GM19467 (cell line): Measurements from ENCODE around the gene PCDHB9.
"Not testable (repeated sequence)": the region's sequence is repeated elsewhere in the genome, so short reads cannot be mapped to it uniquely, and the experiment has no call there.

Experiments
- ATAC-seq: cut with Tn5 transposase; IDR thresholded peaks from one replicate; pipeline ENCODE4 v1.9.1; 2021; ENCODE audit warnings: mild to moderate bottlenecking, moderate library complexity; ENCODE audit not compliant: unreplicated experiment

PCDHB9 gene

DNA sequence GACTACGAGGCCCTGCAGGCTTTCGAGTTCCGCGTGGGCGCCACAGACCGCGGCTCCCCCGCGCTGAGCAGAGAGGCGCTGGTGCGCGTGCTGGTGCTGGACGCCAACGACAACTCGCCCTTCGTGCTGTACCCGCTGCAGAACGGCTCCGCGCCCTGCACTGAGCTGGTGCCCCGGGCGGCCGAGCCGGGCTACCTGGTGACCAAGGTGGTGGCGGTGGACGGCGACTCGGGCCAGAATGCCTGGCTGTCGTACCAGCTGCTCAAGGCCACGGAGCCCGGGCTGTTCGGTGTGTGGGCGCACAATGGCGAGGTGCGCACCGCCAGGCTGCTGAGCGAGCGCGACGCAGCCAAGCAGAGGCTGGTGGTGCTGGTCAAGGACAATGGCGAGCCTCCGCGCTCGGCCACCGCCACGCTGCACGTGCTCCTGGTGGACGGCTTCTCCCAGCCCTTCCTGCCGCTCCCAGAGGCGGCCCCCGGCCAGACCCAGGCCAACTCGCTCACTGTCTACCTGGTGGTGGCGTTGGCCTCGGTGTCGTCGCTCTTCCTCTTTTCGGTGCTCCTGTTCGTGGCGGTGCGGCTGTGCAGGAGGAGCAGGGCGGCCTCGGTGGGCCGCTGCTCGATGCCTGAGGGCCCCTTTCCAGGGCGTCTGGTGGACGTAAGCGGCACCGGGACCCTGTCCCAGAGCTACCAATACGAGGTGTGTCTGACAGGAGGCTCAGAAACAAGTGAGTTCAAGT, 2.7 kb upstream of the PCDHB9 start:
- not testable (repeated sequence) for ATAC-seq

- ATAC-seq = not testable (repeated sequence)
These were observed 1.7 kb downstream of the PCDHB9 start for GRCh38 chr5:141188682-141189081.

GRCh38 chr5:141189131-141189530, 2.2 kb downstream of the PCDHB9 start:
- not testable (repeated sequence) for ATAC-seq

DNA sequence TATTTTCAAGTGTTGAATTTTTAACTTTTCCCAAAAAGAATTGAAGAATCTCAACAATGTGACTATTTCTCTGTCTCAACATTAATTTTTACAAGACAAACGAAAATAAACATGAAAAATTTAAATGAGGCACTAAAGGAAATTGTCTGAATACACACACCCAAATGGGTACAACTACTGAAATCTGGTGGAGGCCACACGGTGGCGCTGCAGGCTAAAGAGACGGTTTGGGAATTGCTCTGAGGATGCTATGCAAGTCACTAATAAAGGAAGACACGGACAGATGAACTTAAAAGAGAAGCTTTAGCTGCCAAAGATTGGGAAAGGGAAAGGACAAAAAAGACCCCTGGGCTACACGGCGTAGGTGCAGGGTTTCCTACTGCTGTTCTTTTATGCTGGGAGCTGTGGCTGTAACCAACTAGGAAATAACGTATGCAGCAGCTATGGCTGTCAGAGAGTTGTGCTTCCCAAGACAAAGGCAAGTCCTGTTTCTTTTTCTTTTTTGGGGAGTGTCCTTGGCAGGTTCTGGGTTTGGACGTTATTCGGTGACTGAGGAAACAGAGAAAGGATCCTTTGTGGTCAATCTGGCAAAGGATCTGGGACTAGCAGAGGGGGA, 5.3 kb downstream of the PCDHB9 start, which contains the start of gene PCDHB10:
Gene PCDHB10 (plus strand): TSS at position 244 of the 616 bp plus-strand sequence. CDS start 200 bp downstream, at position 444.
- ATAC-seq = no peak

DNA sequence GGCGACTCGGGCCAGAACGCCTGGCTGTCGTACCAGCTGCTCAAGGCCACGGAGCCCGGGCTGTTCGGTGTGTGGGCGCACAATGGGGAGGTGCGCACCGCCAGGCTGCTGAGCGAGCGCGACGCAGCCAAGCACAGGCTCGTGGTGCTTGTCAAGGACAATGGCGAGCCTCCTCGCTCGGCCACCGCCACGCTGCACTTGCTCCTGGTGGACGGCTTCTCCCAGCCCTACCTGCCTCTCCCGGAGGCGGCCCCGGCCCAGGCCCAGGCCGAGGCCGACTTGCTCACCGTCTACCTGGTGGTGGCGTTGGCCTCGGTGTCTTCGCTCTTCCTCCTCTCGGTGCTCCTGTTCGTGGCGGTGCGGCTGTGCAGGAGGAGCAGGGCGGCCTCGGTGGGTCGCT, 7.4 kb downstream of the PCDHB9 start:
- ATAC-seq = not testable (repeated sequence)

DNA sequence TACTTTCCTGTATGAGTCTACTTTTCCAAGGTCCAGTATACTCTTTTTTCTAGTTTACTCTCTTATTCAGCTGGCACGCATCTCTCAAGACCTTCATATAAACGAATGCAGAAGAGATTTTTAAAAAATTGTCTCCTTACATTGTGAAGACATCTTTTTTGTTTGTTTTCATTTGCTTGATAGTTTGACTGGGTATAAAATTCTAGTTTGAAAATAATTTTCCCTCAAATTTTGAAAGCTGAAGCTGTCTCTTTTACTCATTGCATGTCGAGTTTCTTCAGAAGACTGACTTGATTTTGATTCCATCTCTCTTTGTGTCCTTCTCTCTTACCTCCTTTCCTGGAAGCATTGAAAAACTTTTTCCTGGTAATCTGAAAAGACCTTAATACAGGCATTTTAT, 9.4 kb downstream of the PCDHB9 start:
- no peak for ATAC-seq

- ATAC-seq = no peak
These were observed 12.6 kb downstream of the PCDHB9 start, which contains the start of gene PCDHB11 for GRCh38 chr5:141199359-141200235. TSS of gene PCDHB11 (plus strand) at chr5:141199627. CDS start at chr5:141199775, 148 bp downstream.

DNA sequence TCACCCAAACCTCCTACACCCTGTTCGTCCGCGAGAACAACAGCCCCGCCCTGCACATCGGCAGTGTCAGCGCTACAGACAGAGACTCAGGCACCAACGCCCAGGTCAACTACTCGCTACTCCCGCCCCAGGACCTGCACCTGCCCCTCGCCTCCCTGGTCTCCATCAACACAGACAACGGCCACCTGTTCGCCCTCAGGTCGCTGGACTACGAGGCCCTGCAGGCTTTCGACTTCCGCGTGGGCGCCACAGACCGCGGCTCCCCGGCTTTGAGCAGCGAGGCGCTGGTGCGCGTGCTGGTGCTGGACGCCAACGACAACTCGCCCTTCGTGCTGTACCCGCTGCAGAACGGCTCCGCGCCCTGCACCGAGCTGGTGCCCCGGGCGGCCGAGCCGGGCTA, 14.2 kb downstream of the PCDHB9 start:
- ATAC-seq = not testable (repeated sequence)

DNA sequence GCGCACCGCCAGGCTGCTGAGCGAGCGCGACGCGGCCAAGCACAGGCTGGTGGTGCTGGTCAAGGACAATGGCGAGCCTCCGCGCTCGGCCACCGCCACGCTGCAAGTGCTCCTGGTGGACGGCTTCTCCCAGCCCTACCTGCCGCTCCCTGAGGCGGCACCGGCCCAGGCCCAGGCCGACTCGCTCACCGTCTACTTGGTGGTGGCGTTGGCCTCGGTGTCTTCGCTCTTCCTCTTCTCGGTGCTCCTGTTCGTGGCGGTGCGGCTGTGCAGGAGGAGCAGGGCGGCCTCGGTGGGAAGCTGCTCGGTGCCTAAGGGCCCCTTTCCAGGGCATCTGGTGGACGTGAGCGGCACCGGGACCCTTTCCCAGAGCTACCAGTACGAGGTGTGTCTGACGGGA, 14.7 kb downstream of the PCDHB9 start:
- ATAC-seq = not testable (repeated sequence)

- ATAC-seq = no peak
These were observed 21.5 kb downstream of the PCDHB9 start, which contains the start of gene PCDHB12 for GRCh38 chr5:141208478-141208877. TSS of gene PCDHB12 (plus strand) at chr5:141208719. CDS start at chr5:141208908, 189 bp downstream.

DNA sequence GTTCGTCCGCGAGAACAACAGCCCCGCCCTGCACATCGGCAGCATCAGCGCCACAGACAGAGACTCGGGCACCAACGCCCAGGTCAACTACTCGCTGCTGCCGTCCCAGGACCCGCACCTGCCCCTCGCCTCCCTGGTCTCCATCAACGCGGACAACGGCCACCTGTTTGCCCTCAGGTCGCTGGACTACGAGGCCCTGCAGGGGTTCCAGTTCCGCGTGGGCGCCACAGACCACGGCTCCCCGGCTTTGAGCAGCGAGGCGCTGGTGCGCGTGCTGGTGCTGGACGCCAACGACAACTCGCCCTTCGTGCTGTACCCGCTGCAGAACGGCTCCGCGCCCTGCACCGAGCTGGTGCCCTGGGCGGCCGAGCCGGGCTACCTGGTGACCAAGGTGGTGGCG, 23.3 kb downstream of the PCDHB9 start:
- ATAC-seq = not testable (repeated sequence)

- ATAC-seq = not testable (repeated sequence)
These were observed 23.9 kb downstream of the PCDHB9 start for GRCh38 chr5:141210849-141211248.

DNA sequence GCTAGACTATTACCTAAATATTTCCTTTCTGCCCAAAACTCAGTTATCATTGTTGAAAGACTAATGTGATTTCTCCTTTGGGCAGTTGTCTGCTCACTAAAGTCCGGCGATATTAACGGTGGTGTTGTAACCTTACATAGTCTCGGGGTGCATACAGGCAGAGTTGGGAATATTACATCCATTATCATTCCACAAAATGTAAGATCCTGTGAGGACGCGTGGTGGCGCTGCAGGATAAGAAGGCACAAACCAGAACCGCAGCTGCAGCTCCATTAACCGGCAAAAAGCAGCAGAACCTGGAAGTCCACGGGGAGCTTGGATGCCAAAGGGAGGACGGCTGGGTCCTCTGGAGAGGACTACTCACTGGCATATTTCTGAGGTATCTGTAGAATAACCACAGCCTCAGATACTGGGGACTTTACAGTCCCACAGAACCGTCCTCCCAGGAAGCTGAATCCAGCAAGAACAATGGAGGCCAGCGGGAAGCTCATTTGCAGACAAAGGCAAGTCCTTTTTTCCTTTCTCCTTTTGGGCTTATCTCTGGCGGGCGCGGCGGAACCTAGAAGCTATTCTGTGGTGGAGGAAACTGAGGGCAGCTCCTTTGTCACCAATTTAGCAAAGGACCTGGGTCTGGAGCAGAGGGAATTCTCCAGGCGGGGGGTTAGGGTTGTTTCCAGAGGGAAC, 26.8 kb downstream of the PCDHB9 start, which contains the start of gene PCDHB13:
Gene PCDHB13 (plus strand): TSS at position 264 of the 684 bp plus-strand sequence. CDS start 205 bp downstream, at position 469.
- not testable (repeated sequence) for ATAC-seq

- not testable (repeated sequence) for ATAC-seq
These were observed 27.6 kb downstream of the PCDHB9 start for GRCh38 chr5:141214583-141214982.

DNA sequence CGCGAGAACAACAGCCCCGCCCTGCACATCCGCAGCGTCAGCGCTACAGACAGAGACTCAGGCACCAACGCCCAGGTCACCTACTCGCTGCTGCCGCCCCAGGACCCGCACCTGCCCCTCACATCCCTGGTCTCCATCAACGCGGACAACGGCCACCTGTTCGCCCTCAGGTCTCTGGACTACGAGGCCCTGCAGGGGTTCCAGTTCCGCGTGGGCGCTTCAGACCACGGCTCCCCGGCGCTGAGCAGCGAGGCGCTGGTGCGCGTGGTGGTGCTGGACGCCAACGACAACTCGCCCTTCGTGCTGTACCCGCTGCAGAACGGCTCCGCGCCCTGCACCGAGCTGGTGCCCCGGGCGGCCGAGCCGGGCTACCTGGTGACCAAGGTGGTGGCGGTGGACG, 28.5 kb downstream of the PCDHB9 start:
- not testable (repeated sequence) for ATAC-seq

GRCh38 chr5:141216035-141216434, 29.1 kb downstream of the PCDHB9 start:
- ATAC-seq = not testable (repeated sequence)

DNA sequence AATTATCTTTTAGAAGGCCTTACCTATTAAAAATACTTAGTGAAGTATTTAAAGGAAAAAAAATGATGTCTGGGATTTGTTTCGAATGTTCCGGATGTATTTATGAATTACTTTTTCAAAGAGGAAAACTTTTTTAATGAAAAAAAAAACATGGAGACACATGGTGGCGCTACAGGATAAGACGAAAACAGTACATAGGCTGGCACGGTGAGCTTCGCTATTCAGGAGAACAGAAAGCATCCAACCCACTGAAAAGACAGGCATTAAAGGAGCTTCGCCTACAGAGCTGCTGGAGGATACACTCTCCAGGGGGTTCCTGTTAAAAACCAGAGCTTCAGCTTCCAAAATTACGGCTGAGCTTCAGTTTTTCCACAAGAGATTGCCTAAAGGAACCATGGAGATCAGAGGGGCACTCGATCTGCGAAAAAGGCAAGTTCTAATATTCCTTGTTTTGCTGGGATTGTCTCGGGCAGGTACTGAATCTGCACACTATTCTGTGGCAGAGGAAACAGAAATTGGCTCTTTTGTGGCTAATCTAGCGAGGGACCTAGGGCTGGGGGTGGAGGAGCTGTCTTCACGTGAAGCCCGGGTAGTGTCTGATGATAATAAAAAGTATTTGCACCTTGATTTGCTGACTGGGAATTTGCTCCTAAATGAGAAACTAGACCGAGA, 36.3 kb downstream of the PCDHB9 start, which contains the start of gene PCDHB14:
Gene PCDHB14 (plus strand): TSS at position 232 of the 672 bp plus-strand sequence. CDS start 163 bp downstream, at position 395.
- no peak for ATAC-seq

DNA sequence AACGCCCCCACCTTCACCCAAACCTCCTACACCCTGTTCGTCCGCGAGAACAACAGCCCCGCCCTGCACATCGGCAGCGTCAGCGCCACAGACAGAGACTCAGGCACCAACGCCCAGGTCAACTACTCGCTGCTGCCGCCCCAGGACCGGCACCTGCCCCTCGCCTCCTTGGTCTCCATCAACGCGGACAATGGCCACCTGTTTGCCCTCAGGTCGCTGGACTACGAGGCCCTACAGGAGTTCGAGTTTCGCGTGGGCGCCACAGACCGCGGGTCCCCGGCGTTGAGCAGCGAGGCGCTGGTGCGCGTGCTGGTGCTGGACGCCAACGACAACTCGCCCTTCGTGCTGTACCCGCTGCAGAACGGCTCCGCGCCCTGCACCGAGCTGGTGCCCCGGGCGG, 37.9 kb downstream of the PCDHB9 start:
- ATAC-seq = not testable (repeated sequence)

DNA sequence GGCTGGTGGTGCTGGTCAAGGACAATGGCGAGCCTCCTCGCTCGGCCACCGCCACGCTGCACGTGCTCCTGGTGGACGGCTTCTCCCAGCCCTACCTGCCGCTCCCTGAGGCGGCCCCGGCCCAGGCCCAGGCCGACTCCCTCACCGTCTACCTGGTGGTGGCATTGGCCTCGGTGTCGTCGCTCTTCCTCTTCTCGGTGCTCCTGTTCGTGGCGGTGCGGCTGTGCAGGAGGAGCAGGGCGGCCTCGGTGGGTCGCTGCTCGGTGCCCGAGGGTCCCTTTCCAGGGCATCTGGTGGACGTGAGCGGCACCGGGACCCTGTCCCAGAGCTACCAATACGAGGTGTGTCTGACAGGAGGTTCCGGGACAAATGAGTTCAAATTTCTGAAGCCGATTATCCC, 38.5 kb downstream of the PCDHB9 start:
- not testable (repeated sequence) for ATAC-seq
